AG09319 (cell line): ENCODE results near the gene PGF.
A peak's percentile ranks its signal among the peaks of the same experiment; 100 is the strongest.

Experiments used
- DNase-seq: peaks from one replicate; pipeline ENCODE4 v3.0.0-alpha.2; 2010; ENCODE audit warnings: low read depth; ENCODE audit errors: extremely low read depth
- CTCF ChIP-seq: IDR thresholded peaks from 2 replicates; pipeline ENCODE4 v1.5.1; 2011; ENCODE audit warnings: low read depth, mild to moderate bottlenecking, inconsistent platforms, low read length, moderate library complexity

PGF gene

GRCh38 chr14:74954232-74954946, 1.0 kb downstream of the PGF start:
- DNase-seq, result no peak
- TF ChIP-seq CTCF, result no peak

GRCh38 chr14:74953686-74954085, 1.7 kb downstream of the PGF start:
- DNase-seq, result no peak
- no peak for TF ChIP-seq CTCF

GRCh38 chr14:74952697-74953484, 2.5 kb downstream of the PGF start:
- no peak for DNase-seq
- peak; percentile 5 for TF ChIP-seq CTCF

- no peak for DNase-seq
- no peak for TF ChIP-seq CTCF
Measured at GRCh38 chr14:74952180-74952665, 3.2 kb downstream of the PGF start.

GRCh38 chr14:74951443-74952179, 3.8 kb downstream of the PGF start:
- no peak for TF ChIP-seq CTCF
- DNase-seq, result no peak

GRCh38 chr14:74950795-74951442, 4.5 kb downstream of the PGF start:
- TF ChIP-seq CTCF, result no peak
- DNase-seq, result no peak
